HepG2 (cell line): ENCODE measurements around the gene FDXR. TPM values are rescaled to one million over a fixed set of nuclear protein-coding genes. Genes with fewer than 3 reads are reported as not detected.

Experiments
- CSRNP2 ChIP-seq: sonication (generic); formaldehyde crosslinking; conservative IDR thresholded peaks from 2 replicates; pipeline ENCODE4 v1.8.0; 2022; ENCODE audit warnings: low read depth, missing genetic modification reagents
- FIP1L1 ChIP-seq: fragments of 200-400 bp; formaldehyde crosslinking; IDR thresholded peaks from 2 replicates; pipeline ENCODE4 v1.6.1; 2018; ENCODE audit warnings: low read depth, mild to moderate bottlenecking, low read length, moderate library complexity, borderline replicate concordance; ENCODE audit not compliant: insufficient read depth
- FOXK2 ChIP-seq: fragments of 450-650 bp; IDR thresholded peaks from 2 replicates; pipeline ENCODE4 v1.6.1; 2016
- HDAC2 ChIP-seq: sonication (generic); formaldehyde crosslinking; IDR thresholded peaks from 2 replicates; pipeline ENCODE4 v1.4.0; 2020; ENCODE audit warnings: missing genetic modification reagents
- ISL2 ChIP-seq: sonication (generic); formaldehyde crosslinking; IDR thresholded peaks from 2 replicates; pipeline ENCODE4 v1.5.0; 2020; ENCODE audit warnings: missing genetic modification reagents
- LCORL ChIP-seq, 2 experiments: fragments of 450-650 bp in 1 of 2; sonication (generic) in 1 of 2; formaldehyde crosslinking in 1 of 2; IDR thresholded peaks; 2 replicates each; pipeline versions ENCODE4 v1.5.0 to v1.6.1; 2017 to 2020; ENCODE audit warnings: antibody characterized with exemption in 1 of 2, missing genetic modification reagents in 1 of 2
- MAFK ChIP-seq, 2 experiments: IDR thresholded peaks in 1 of 2; conservative IDR thresholded peaks in 1 of 2; 2 replicates each; pipeline ENCODE4 v1.6.1; 2011; ENCODE audit warnings: improper control_type of control experiment in 2 of 2, low read length in 2 of 2
- MXI1 ChIP-seq: IDR thresholded peaks from 3 replicates; pipeline ENCODE4 v1.6.1; 2012; ENCODE audit warnings: low read depth, low read length, inconsistent platforms, borderline replicate concordance
- PRPF4 ChIP-seq: fragments of 200-400 bp; formaldehyde crosslinking; IDR thresholded peaks from 2 replicates; pipeline ENCODE4 v1.6.1; 2016; ENCODE audit warnings: low read length, low read depth; ENCODE audit not compliant: poor library complexity, severe bottlenecking
- RNF2 ChIP-seq: fragments of 450-650 bp; conservative IDR thresholded peaks from 2 replicates; pipeline ENCODE4 v1.6.1; 2016; ENCODE audit warnings: low read depth
- SAP130 ChIP-seq: IDR thresholded peaks from 2 replicates; pipeline ENCODE4 v1.6.1; 2016; ENCODE audit warnings: low read depth
- SMARCC2 ChIP-seq: fragments of 450-650 bp; IDR thresholded peaks from 2 replicates; pipeline ENCODE4 v1.6.1; 2017; ENCODE audit warnings: antibody characterized with exemption, mild to moderate bottlenecking
- ZNF143 ChIP-seq: sonication (generic); formaldehyde crosslinking; IDR thresholded peaks from 2 replicates; pipeline ENCODE4 v1.4.0; 2020; ENCODE audit warnings: missing genetic modification reagents
- ZNF652 ChIP-seq: IDR thresholded peaks from 2 replicates; pipeline ENCODE4 v1.6.1; 2016; ENCODE audit warnings: low read depth, borderline replicate concordance
- ZNF7 ChIP-seq: IDR thresholded peaks from 2 replicates; pipeline ENCODE4 v1.6.1; 2016; ENCODE audit warnings: missing biosample characterization, missing genetic modification reagents
- ZNF737 ChIP-seq: sonication (generic); formaldehyde crosslinking; IDR thresholded peaks from 2 replicates; pipeline ENCODE4 v1.5.0; 2020; ENCODE audit warnings: missing genetic modification reagents, mild to moderate bottlenecking, borderline replicate concordance
- ZSCAN12 ChIP-seq: sonication (generic); formaldehyde crosslinking; IDR thresholded peaks from 2 replicates; pipeline ENCODE4 v1.9.0; 2021; ENCODE audit warnings: mild to moderate bottlenecking, missing genetic modification reagents
- polyA plus RNA-seq, 8 experiments: library from polyadenylated mRNA; depleted of rRNA in 3 of 8; stranded (reverse) in 7 of 8; unstranded in 1 of 8; fragments of >200 nt; fragmentation: Illumina TruSeq in 4 of 8; extraction: Trizol in 4 of 8; gene quantifications; 2 replicates each; pipeline versions ENCODE4 v1.2.1 to v1.2.3, GENCODE V29; 2011 to 2016; ENCODE audit warnings: low read depth in 4 of 8, missing spikeins in 1 of 8, mixed read lengths in 1 of 8; ENCODE audit not compliant: insufficient read depth in 1 of 8
- total RNA-seq, 5 experiments: library from RNA; depleted of rRNA; stranded (reverse); fragments of >200 nt; fragmentation: Illumina TruSeq; extraction: Trizol; gene quantifications; 2 replicates each; pipeline ENCODE4 v1.2.3, GENCODE V29; 2016; ENCODE audit warnings: low read depth in 1 of 5
- TF ChIP-seq, protein P1 (sequence below): sonication (generic); formaldehyde crosslinking; IDR thresholded peaks from 2 replicates; pipeline ENCODE4 v1.5.0; 2020; ENCODE audit warnings: mild to moderate bottlenecking, missing genetic modification reagents
- TF ChIP-seq, protein P2 (sequence below): IDR thresholded peaks from 2 replicates; pipeline ENCODE4 v1.6.1; 2012; ENCODE audit warnings: low read depth, low read length, improper control_type of control experiment
- TF ChIP-seq, protein P3 (sequence below): sonication (generic); formaldehyde crosslinking; IDR thresholded peaks from 2 replicates; pipeline ENCODE4 v1.4.0; 2020; ENCODE audit warnings: missing genetic modification reagents
- TF ChIP-seq, protein P4 (sequence below): IDR thresholded peaks from 2 replicates; pipeline ENCODE4 v1.6.1; 2016; ENCODE audit warnings: mild to moderate bottlenecking, missing biosample characterization, missing genetic modification reagents

Gene FDXR
- total and polyA plus RNA-seq, 2 of the 13 experiments (the other 11 are each of a cell fraction or from before 2014, with no cell fraction given) = 23.4 to 116 TPM

DNA sequence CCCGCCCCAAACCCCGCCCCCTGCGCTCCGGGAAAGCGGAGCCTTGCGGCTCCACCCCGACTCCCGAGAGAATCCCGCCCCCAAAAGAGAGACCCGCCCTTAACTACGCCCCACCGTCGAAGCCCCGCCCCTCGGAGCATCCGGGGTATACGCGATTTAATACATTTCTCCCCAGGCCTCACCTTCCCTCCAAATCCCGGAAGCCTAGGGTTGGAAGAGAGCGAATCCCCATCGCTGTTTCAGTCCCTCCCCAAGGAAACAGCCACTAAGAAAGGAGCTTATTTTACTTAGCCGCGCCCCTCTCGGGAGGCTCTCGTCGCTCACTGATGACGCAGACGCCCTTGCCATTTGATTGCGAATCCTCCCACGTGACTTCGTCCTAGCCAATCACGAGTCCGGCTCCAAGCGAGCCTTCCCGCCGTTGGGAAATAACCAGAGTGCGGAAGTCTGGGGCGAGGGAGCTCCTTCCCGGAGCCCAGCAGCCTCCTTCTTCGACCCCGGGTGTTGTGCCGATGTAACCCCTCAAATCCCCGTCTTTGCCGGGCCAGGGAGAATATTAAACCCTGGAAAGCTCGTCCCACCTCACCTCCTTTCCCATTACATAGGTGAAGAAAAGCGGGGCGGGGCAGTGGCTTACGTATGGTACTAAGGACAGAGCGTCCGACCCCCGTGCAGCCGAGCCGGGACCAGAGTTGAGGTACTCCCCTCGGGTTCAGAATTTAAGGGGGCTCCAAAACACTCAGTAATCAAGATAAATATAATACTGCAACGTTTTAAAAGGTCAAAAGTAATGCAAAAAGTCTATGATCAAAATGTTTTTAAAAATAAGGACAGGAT lies 461 bp upstream of the FDXR start (continued):
- TF ChIP-seq, protein P1, sequence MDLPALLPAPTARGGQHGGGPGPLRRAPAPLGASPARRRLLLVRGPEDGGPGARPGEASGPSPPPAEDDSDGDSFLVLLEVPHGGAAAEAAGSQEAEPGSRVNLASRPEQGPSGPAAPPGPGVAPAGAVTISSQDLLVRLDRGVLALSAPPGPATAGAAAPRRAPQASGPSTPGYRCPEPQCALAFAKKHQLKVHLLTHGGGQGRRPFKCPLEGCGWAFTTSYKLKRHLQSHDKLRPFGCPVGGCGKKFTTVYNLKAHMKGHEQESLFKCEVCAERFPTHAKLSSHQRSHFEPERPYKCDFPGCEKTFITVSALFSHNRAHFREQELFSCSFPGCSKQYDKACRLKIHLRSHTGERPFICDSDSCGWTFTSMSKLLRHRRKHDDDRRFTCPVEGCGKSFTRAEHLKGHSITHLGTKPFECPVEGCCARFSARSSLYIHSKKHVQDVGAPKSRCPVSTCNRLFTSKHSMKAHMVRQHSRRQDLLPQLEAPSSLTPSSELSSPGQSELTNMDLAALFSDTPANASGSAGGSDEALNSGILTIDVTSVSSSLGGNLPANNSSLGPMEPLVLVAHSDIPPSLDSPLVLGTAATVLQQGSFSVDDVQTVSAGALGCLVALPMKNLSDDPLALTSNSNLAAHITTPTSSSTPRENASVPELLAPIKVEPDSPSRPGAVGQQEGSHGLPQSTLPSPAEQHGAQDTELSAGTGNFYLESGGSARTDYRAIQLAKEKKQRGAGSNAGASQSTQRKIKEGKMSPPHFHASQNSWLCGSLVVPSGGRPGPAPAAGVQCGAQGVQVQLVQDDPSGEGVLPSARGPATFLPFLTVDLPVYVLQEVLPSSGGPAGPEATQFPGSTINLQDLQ (CRISPR knock-in tag) = no peak
- peak; percentile 84; the same call in 2 of the 3 replicates for TF ChIP-seq MXI1
- TF ChIP-seq, protein P2, sequence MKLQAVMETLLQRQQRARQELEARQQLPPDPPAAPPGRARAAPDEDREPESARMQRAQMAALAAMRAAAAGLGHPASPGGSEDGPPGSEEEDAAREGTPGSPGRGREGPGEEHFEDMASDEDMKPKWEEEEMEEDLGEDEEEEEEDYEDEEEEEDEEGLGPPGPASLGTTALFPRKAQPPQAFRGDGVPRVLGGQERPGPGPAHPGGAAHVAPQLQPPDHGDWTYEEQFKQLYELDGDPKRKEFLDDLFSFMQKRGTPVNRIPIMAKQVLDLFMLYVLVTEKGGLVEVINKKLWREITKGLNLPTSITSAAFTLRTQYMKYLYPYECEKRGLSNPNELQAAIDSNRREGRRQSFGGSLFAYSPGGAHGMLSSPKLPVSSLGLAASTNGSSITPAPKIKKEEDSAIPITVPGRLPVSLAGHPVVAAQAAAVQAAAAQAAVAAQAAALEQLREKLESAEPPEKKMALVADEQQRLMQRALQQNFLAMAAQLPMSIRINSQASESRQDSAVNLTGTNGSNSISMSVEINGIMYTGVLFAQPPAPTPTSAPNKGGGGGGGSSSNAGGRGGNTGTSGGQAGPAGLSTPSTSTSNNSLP = peak; percentile 69
- peak; percentile 72; the same call in 1 of the 2 replicates for TF ChIP-seq HDAC2
- no peak for TF ChIP-seq SMARCC2
- peak; percentile 83 for TF ChIP-seq SAP130 (CRISPR knock-in tag)
- no peak for TF ChIP-seq ZSCAN12 (CRISPR knock-in tag)
- TF ChIP-seq ZNF7 (CRISPR knock-in tag) = no peak
- TF ChIP-seq RNF2 = peak; percentile 64; the same call in 1 of the 2 replicates
- TF ChIP-seq ISL2 (CRISPR knock-in tag) = peak; percentile 37
- no peak for TF ChIP-seq FIP1L1
- TF ChIP-seq ZNF143 (CRISPR knock-in tag) = no peak
- TF ChIP-seq, protein P3, sequence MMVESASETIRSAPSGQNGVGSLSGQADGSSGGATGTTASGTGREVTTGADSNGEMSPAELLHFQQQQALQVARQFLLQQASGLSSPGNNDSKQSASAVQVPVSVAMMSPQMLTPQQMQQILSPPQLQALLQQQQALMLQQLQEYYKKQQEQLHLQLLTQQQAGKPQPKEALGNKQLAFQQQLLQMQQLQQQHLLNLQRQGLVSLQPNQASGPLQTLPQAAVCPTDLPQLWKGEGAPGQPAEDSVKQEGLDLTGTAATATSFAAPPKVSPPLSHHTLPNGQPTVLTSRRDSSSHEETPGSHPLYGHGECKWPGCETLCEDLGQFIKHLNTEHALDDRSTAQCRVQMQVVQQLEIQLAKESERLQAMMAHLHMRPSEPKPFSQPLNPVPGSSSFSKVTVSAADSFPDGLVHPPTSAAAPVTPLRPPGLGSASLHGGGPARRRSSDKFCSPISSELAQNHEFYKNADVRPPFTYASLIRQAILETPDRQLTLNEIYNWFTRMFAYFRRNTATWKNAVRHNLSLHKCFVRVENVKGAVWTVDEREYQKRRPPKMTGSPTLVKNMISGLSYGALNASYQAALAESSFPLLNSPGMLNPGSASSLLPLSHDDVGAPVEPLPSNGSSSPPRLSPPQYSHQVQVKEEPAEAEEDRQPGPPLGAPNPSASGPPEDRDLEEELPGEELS = no peak; the same call in 1 of the 2 replicates
- no peak for TF ChIP-seq PRPF4
- TF ChIP-seq MAFK (conservative IDR thresholded peaks at IDR 0.05 in 1 of 2, IDR thresholded peaks at IDR 0.05 in 1 of 2; ENCODE audit: low read length in 2 of 2) = no peak
- 0 out of 2 replicates have a peak, but pooled peaks have one; percentile 6 for TF ChIP-seq ZNF652 (CRISPR knock-in tag)
- no peak for TF ChIP-seq LCORL (IDR thresholded peaks at IDR 0.05)
- TF ChIP-seq LCORL (CRISPR knock-in tag; IDR thresholded peaks at IDR 0.05) = no peak; the same call in 1 of the 2 replicates
- TF ChIP-seq FOXK2 = peak; percentile 74
- TF ChIP-seq ZNF737 (CRISPR knock-in tag) = no peak
- TF ChIP-seq CSRNP2 (CRISPR knock-in tag) = no peak
- TF ChIP-seq, protein P4, sequence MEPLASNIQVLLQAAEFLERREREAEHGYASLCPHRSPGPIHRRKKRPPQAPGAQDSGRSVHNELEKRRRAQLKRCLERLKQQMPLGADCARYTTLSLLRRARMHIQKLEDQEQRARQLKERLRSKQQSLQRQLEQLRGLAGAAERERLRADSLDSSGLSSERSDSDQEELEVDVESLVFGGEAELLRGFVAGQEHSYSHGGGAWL (CRISPR knock-in tag) = no peak
